Ammon's horn (tissue), 1 donor: Measurements from ENCODE around the gene PDLIM1.

Experiments
- DNase-seq: peaks from one replicate; pipeline ENCODE4 v3.0.0-alpha.2; 2016; ENCODE audit warnings: low spot score

The PDLIM1 gene

DNA sequence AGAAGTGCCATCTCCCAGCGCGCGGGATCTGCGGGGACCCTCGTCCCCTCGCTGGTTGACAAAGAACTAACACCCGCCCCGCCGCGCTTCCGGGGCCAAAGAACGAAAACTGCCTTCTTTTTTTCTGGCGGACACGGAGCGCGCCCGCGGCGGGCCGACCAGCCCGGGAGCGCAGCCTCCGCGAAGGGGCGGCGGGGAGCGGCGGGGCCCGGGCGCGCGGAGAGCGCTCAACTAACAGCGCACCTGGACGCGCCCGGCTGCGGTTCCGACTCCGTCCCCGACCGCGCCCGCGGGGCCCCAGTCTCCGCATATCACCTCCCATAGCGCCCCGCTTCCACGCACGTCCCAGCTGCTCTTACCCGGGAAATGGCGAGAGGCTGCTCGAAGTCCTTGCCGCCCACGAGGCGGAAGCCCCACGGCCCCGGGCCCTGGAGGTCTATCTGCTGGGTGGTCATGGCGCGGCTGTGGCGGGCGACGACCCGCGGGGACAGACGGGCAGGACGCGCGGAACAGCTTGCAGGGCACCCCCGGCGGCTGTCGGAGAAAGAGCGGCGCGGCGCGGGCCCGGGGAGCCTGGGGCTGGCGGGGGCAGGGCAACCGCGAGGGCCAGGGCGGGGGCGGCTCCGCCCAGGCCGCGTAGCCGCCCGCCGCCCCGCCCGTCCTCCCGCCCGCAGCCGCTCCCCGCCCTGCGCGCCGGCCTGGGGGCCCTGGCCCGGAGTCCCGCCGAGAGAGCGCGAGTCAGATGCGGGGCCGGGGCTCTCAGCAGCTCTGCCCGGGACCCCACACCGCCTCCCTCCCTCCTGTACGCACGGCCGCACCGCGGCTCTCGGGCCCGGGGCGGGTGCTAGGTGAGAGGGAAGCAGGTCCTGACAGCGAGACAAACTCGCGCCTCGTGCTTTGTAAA, at the start of gene PDLIM1:
Gene PDLIM1, minus strand, starts transcription at position 543 of the 904 bp plus-strand sequence. Its CDS starts 88 bp downstream, at position 455.
- no peak for DNase-seq

DNA sequence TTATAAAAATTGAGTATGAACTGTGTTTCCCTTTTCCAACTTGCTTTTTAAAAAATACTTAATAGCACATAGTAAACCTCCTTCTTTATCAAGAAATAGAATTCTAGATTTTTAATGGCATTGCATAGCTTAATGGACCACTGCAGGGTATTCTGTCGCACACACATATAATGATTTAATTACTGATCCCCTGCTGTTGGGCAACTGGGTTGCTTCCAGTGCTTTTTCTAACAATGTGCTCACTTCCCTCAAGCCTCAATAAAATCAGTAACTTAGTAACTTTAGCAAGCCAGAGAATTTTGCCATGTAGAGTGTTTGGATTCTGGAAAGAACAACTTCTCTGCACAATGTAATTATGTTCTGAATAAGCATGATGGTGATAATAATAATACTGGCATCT, 49.1 kb upstream of the PDLIM1 start:
- no peak for DNase-seq

GRCh38 chr10:95337423-95338160, 46.8 kb upstream of the PDLIM1 start:
- DNase-seq: no peak

DNA sequence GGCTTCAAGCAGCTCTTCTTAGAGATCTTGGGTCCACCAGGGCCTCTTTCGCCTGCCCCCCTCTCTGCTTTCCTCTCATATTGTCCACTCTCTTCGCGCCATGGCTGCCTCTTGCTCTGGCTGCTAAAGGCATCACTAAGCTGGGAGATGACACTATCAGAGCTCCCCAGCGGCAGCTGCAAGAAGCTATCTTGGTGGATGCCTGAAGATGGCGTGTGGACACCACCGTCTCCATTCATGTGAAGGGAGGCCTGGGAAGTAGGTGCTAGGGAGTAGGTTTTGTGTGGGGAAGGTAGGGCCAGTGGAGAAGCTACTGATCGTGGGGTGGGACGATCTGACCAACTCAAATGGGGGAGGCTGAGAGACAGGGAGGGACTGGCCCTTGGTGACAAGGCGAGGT, 45.9 kb upstream of the PDLIM1 start:
- no peak for DNase-seq

DNA sequence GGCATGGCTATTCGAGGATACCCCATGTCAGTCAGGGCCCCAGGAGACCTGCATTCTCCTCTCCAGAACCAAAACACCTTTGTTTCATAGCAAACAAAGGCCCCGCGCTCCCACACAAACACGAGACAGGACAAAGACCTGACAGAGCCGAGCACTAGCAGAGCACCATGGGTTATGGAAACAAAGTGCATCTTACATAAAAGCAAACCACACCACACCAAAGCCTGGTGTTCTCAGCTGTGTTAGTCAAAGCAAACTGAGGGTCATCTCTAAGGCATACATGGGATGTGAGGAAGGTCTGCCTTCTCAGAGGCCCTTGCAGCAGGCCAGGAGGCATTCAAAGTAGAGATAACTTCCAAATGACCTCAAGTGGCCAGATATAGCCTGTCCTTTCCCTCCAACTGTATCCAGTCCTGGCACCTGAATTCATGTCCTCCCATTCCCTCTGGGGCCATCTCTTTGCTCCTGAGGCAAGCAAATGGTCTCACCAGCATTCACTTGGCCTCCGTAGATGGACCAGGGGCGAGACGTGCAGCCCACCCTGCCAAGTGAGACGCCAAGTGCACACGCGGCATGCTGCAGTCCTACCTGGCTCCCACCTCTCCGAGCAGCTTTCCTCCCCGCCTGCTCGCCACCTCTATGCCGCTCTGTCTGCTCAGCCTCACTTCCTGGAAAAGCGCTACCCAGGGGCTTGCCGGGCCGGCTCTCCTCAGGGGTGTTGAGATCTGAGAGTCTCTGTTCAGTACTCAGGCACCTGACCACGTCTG, 45.3 kb upstream of the PDLIM1 start:
- no peak for DNase-seq

GRCh38 chr10:95334805-95335144, 44.0 kb upstream of the PDLIM1 start:
- DNase-seq: no peak

GRCh38 chr10:95333997-95334804, 43.4 kb upstream of the PDLIM1 start:
- no peak for DNase-seq

GRCh38 chr10:95332666-95333249, 42.0 kb upstream of the PDLIM1 start:
- DNase-seq: no peak

GRCh38 chr10:95331596-95332130, 40.9 kb upstream of the PDLIM1 start:
- no peak for DNase-seq

- no peak for DNase-seq
Observed at GRCh38 chr10:95330966-95331453, 40.2 kb upstream of the PDLIM1 start.

GRCh38 chr10:95329296-95329695, 38.5 kb upstream of the PDLIM1 start:
- DNase-seq: no peak

GRCh38 chr10:95328013-95328412, 37.2 kb upstream of the PDLIM1 start:
- no peak for DNase-seq

- peak; percentile 16 for DNase-seq
Observed at GRCh38 chr10:95327367-95327766, 36.6 kb upstream of the PDLIM1 start.

- no peak for DNase-seq
Observed at GRCh38 chr10:95326396-95326795, 35.6 kb upstream of the PDLIM1 start.

- DNase-seq: no peak
Observed at GRCh38 chr10:95325863-95326262, 35.1 kb upstream of the PDLIM1 start.

GRCh38 chr10:95324436-95325268, 33.8 kb upstream of the PDLIM1 start:
- no peak for DNase-seq

DNA sequence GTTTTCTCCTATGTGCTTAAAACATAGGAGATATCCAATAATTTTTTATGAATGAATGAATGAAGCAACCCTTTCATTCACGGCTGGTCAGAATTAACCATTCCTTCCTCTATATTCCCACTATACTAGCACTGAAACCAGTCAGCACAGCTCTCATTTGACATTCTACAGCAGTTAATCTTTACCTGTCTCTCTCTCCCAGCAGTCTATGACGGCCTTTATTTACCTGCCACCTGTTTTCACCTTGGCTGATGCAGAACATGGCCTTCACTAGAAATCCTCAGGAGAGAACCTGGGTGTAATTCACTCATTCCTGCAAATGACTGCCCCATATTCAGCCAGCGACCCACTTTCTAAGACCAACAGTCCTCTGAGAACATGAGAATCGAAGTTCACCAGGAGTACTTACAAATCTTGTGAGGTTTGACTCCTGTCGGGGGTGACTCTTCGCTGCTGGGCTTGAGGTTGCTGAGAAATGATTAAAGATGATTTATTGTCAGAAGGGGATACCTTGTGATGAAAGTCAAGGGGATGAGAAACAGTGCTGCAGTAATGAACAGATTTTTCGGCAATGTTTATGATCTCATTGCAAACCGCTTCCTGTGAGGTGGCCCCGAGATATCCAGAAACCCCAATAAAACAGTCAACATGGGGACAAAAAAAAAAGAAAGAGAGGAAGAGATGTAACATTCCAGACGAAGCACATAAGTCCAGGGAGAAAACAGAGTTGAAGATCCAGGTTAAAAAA, 30.9 kb upstream of the PDLIM1 start:
- no peak for DNase-seq

DNA sequence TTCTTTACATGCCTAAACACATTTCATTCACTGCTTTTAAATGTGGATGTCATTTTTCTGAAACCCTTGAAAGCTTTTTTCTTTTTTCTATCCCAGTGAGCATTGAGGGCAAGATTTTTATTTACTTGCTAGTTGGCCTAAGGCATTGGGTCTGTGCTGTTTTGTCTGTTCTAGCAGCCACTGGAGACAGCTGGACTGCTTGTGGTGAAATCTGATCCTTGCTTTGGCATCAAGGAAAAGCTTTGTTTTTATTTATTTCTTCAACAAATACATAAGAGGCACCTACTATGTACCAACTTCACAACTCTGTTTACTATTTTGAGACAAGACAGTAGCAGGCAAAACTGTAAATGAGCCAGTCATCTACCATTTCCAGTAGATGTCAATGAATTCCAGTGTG, 28.4 kb upstream of the PDLIM1 start:
- no peak for DNase-seq

GRCh38 chr10:95315509-95315908, 24.7 kb upstream of the PDLIM1 start:
- DNase-seq: no peak
